Measurements from ENCODE around the gene LSP1.

Gene LSP1

GRCh38 chr11:1892116-1892515 lies 39.2 kb downstream of the LSP1 start:
- DNase-seq, result no peak

- no peak for DNase-seq
These were observed 39.7 kb downstream of the LSP1 start for GRCh38 chr11:1892558-1892957.

- no peak for DNase-seq
These were observed 40.9 kb downstream of the LSP1 start for GRCh38 chr11:1893581-1894359.

- DNase-seq, result no peak
These were observed 41.9 kb downstream of the LSP1 start for GRCh38 chr11:1894759-1895158.

- DNase-seq, result no peak
These were observed 43.6 kb downstream of the LSP1 start for GRCh38 chr11:1896468-1896867.

- DNase-seq, result no peak
These were observed 44.0 kb downstream of the LSP1 start for GRCh38 chr11:1896923-1897322.

GRCh38 chr11:1899090-1899489 lies 46.2 kb downstream of the LSP1 start:
- DNase-seq, result no peak

- no peak for DNase-seq
These were observed 46.8 kb downstream of the LSP1 start for GRCh38 chr11:1899686-1900085.

- DNase-seq, result no peak
These were observed 53.3 kb downstream of the LSP1 start for GRCh38 chr11:1906181-1906580.

GRCh38 chr11:1906611-1907423 lies 53.9 kb downstream of the LSP1 start:
- DNase-seq, result no peak

GRCh38 chr11:1908618-1909017 lies 55.7 kb downstream of the LSP1 start:
- DNase-seq, result peak; percentile 77

- no peak for DNase-seq
These were observed 56.6 kb downstream of the LSP1 start for GRCh38 chr11:1909524-1909923.

GRCh38 chr11:1912289-1912878 lies 59.5 kb downstream of the LSP1 start:
- DNase-seq, result no peak

- no peak for DNase-seq
These were observed 60.6 kb downstream of the LSP1 start for GRCh38 chr11:1913271-1914060.

- DNase-seq, result no peak
These were observed 62.9 kb downstream of the LSP1 start for GRCh38 chr11:1915795-1916131.

GRCh38 chr11:1916132-1916985 lies 63.5 kb downstream of the LSP1 start:
- DNase-seq, result no peak

GRCh38 chr11:1916986-1917522 lies 64.2 kb downstream of the LSP1 start:
- no peak for DNase-seq

GRCh38 chr11:1917523-1918435 lies 64.9 kb downstream of the LSP1 start:
- DNase-seq, result no peak

GRCh38 chr11:1918436-1919315 lies 65.8 kb downstream of the LSP1 start:
- no peak for DNase-seq
